ENCODE results near the gene PDGFA.

The PDGFA gene

GRCh38 chr7:500521-501420 is 18.9 kb downstream of the PDGFA start:
- DNase-seq = no peak

- DNase-seq = no peak
Measured at GRCh38 chr7:499853-500485, 19.7 kb downstream of the PDGFA start.

- no peak for DNase-seq
Measured at GRCh38 chr7:498678-499641, 20.7 kb downstream of the PDGFA start.

- DNase-seq = no peak
Measured at GRCh38 chr7:497946-498655, 21.5 kb downstream of the PDGFA start.

- DNase-seq = no peak
Measured at GRCh38 chr7:497346-497745, 22.3 kb downstream of the PDGFA start.

GRCh38 chr7:496528-497295 is 22.9 kb downstream of the PDGFA start:
- DNase-seq = no peak

- DNase-seq = no peak
Measured at GRCh38 chr7:495761-496321, 23.8 kb downstream of the PDGFA start.

GRCh38 chr7:495326-495725 is 24.3 kb downstream of the PDGFA start:
- DNase-seq = no peak

- DNase-seq = no peak
Measured at GRCh38 chr7:494906-495305, 24.7 kb downstream of the PDGFA start.

- DNase-seq = no peak
Measured at GRCh38 chr7:494259-494687, 25.4 kb downstream of the PDGFA start.

GRCh38 chr7:493661-494251 is 25.9 kb downstream of the PDGFA start:
- DNase-seq = no peak

GRCh38 chr7:492714-493065 is 27.0 kb downstream of the PDGFA start:
- DNase-seq = no peak

GRCh38 chr7:491958-492713 is 27.5 kb downstream of the PDGFA start:
- no peak for DNase-seq

GRCh38 chr7:491292-491957 is 28.2 kb downstream of the PDGFA start:
- DNase-seq = no peak

- DNase-seq = no peak
Measured at GRCh38 chr7:490461-491291, 29.0 kb downstream of the PDGFA start.

- DNase-seq = no peak
Measured at GRCh38 chr7:489876-490275, 29.8 kb downstream of the PDGFA start.

GRCh38 chr7:486216-486743 is 33.4 kb downstream of the PDGFA start:
- no peak for DNase-seq
